CD14-positive monocyte (primary cell): ENCODE data around the gene WDR76. TPM values are rescaled to one million over a fixed set of nuclear protein-coding genes. Genes with fewer than 3 reads are reported as not detected.
"Not testable (repeated sequence)": the region's sequence is repeated elsewhere in the genome, so short reads cannot be mapped to it uniquely, and the experiment has no call there.

Experiments
- DNase-seq, 3 donors: peaks; one replicate each; pipeline ENCODE4 v3.0.0-alpha.2; 2011 to 2022
- H2AFZ ChIP-seq: 2 replicates; pipeline ENCODE4 v1.6.0; 2012; ENCODE audit warnings: mild to moderate bottlenecking, low read depth, low read length, inconsistent platforms; ENCODE audit not compliant: insufficient read depth, poor library complexity, severe bottlenecking
- H3K27ac ChIP-seq, 2 donors: 1 replicate in 1 of 2; 2 replicates in 1 of 2; pipeline ENCODE4 v1.5.1; 2012 to 2013; ENCODE audit warnings: low read length in 2 of 2, control low read depth in 1 of 2, inconsistent platforms in 1 of 2, low read depth in 1 of 2, mild to moderate bottlenecking in 1 of 2
- H3K27me3 ChIP-seq, 2 donors: one replicate each; pipeline versions ENCODE4 v1.6.0 to v1.6.1; 2011 to 2013; ENCODE audit warnings: low read length in 2 of 2; ENCODE audit not compliant: control insufficient read depth in 2 of 2, insufficient read depth in 2 of 2
- H3K36me3 ChIP-seq, 2 donors: replicated peaks in 1 of 2; 1 replicate in 1 of 2; 2 replicates in 1 of 2; pipeline versions ENCODE4 v1.5.1 to v1.6.1; 2012 to 2013; ENCODE audit warnings: low read length in 2 of 2, control low read depth in 1 of 2, inconsistent platforms in 1 of 2, mild to moderate bottlenecking in 1 of 2; ENCODE audit not compliant: insufficient read depth in 2 of 2, control insufficient read depth in 1 of 2
- H3K4me1 ChIP-seq, 2 donors: 1 replicate in 1 of 2; 2 replicates in 1 of 2; pipeline versions ENCODE4 v1.5.1 to v1.6.1; 2012 to 2013; ENCODE audit warnings: low read length in 2 of 2, control low read depth in 1 of 2, inconsistent platforms in 1 of 2, mild to moderate bottlenecking in 1 of 2, moderate library complexity in 1 of 2; ENCODE audit not compliant: insufficient read depth in 2 of 2, control insufficient read depth in 1 of 2
- H3K4me2 ChIP-seq: replicated peaks from 2 replicates; pipeline ENCODE3; 2012; ENCODE audit warnings: low read length, moderate library complexity, mild to moderate bottlenecking; ENCODE audit not compliant: poor library complexity, severe bottlenecking; ENCODE audit errors: extremely low read depth
- H3K4me3 ChIP-seq, 3 experiments: fragments of 200-600 bp in 1 of 3; sonication (generic) in 1 of 3; replicated peaks in 1 of 3; 1 replicate in 2 of 3; 2 replicates in 1 of 3; pipeline ENCODE4 v1.5.1; 2011 to 2013; ENCODE audit warnings: low read length in 3 of 3, mild to moderate bottlenecking in 3 of 3, control low read depth in 2 of 3, low read depth in 2 of 3, inconsistent platforms in 1 of 3, moderate library complexity in 1 of 3
- H3K79me2 ChIP-seq: 2 replicates; pipeline ENCODE4 v1.6.0; 2012; ENCODE audit warnings: mild to moderate bottlenecking, control low read depth, inconsistent platforms, low read length, moderate library complexity; ENCODE audit not compliant: insufficient read depth
- H3K9ac ChIP-seq: 2 replicates; pipeline ENCODE4 v1.6.0; 2017; ENCODE audit warnings: low read length, mild to moderate bottlenecking; ENCODE audit not compliant: insufficient read depth, poor library complexity, severe bottlenecking
- H3K9me3 ChIP-seq, 2 donors: replicated peaks in 1 of 2; 1 replicate in 1 of 2; 2 replicates in 1 of 2; pipeline versions ENCODE4 v1.5.1 to v1.6.1; 2012 to 2013; ENCODE audit warnings: low read length in 2 of 2, control low read depth in 1 of 2; ENCODE audit not compliant: control insufficient read depth in 1 of 2, insufficient read depth in 1 of 2
- H4K20me1 ChIP-seq: 2 replicates; pipeline ENCODE4 v1.6.0; 2012; ENCODE audit warnings: mild to moderate bottlenecking, low read length, control low read depth, moderate library complexity; ENCODE audit not compliant: insufficient read depth
- H3K27ac Mint-ChIP-seq, 7 donors: one replicate each; pipeline ENCODE4 v1.8.0; 2020; ENCODE audit warnings: mild to moderate bottlenecking in 7 of 7, mixed read lengths in 7 of 7, moderate library complexity in 6 of 7, inconsistent platforms in 2 of 7
- H3K27me3 Mint-ChIP-seq, 3 donors: one replicate each; pipeline ENCODE4 v1.8.0; 2021 to 2022; ENCODE audit warnings: low read depth in 3 of 3, mild to moderate bottlenecking in 3 of 3, mixed read lengths in 3 of 3, moderate library complexity in 3 of 3, inconsistent platforms in 1 of 3
- H3K36me3 Mint-ChIP-seq, 2 donors: one replicate each; pipeline ENCODE4 v1.8.0; 2020; ENCODE audit warnings: mixed read lengths in 2 of 2, inconsistent platforms in 1 of 2, mild to moderate bottlenecking in 1 of 2
- H3K4me1 Mint-ChIP-seq: one replicate; pipeline ENCODE4 v1.8.0; 2020; ENCODE audit warnings: mild to moderate bottlenecking, mixed read lengths
- H3K4me3 Mint-ChIP-seq, 2 donors: one replicate each; pipeline ENCODE4 v1.8.0; 2020; ENCODE audit warnings: mild to moderate bottlenecking in 2 of 2, mixed read lengths in 2 of 2, moderate library complexity in 1 of 2
- H3K9me3 Mint-ChIP-seq, 7 donors: one replicate each; pipeline ENCODE4 v1.8.0; 2020 to 2022; ENCODE audit warnings: mixed read lengths in 7 of 7, mild to moderate bottlenecking in 6 of 7, moderate library complexity in 6 of 7, inconsistent platforms in 2 of 7
- WGBS: methylation state at CpG from one replicate; pipeline ENCODE4 v1.1.5; 2013; ENCODE audit warnings: missing lambda C conversion rate; ENCODE audit not compliant: insufficient coverage; 5-methylcytosine and 5-hydroxymethylcytosine counted together
- intact Hi-C, 2 donors: fragments of 100-400 bp; cut with micrococcal nuclease; formaldehyde crosslinking; loops; one replicate each; pipeline versions ENCODE4 v1.15.0 to v1.15.1; 2023
- polyA plus RNA-seq, 3 donors: library from polyadenylated mRNA; depleted of rRNA in 1 of 3; unstranded in 2 of 3; stranded (reverse) in 1 of 3; fragments of 300-500 nt in 2 of 3; fragments of >200 nt in 1 of 3; fragmentation: Illumina TruSeq in 2 of 3; gene quantifications; 1 replicate in 2 of 3; 2 replicates in 1 of 3; pipeline ENCODE4 v1.2.3, GENCODE V29; 2012 to 2021
- TF ChIP-seq, protein P1 (sequence below): fragments of 200-600 bp; IDR thresholded peaks from one replicate; pipeline ENCODE4 v1.8.0; 2022; ENCODE audit warnings: antibody characterized with exemption, mild to moderate bottlenecking

The WDR76 gene
- polyA plus RNA-seq, 3 donors: 0.32 to 0.91 (median 0.40) TPM

GRCh38 chr15:43821505-43821904 is 5.3 kb upstream of the WDR76 start:
- Mint-ChIP-seq H3K9me3 (peaks cover 0 to 3% (median 0%) of the 10 kb centered on the region in 7 donors), H3K4me3 (no peak overlapping the region), H3K27ac (peak overlapping the region in 2 of 7 donors; percentile 5 to 43), H3K36me3 (peaks cover 11 to 24% of the 10 kb centered on the region in 2 donors), H3K27me3 (peaks cover 0 to 4% (median 0%) of the 10 kb centered on the region in 3 donors), H3K4me1 (peaks cover 20% of the 10 kb centered on the region)
- Histone ChIP-seq H4K20me1 (no peaks in the 10 kb centered on the region), H3K9me3 (no peaks in the 10 kb centered on the region), H3K9ac (no peak overlapping the region), H3K27ac (no peak overlapping the region), H2AFZ (no peak overlapping the region), H3K4me3 (no peak overlapping the region), H3K36me3 (peaks cover 9 to 18% of the 10 kb centered on the region in 2 donors), H3K4me2 (no peak overlapping the region), H3K79me2 (peaks cover 93% of the 10 kb centered on the region), H3K27me3 (no peaks in the 10 kb centered on the region), H3K4me1 (peaks cover 11 to 20% of the 10 kb centered on the region in 2 donors)
- WGBS: no CpG with 5 or more reads among the region's 3 CpGs
- no peak for DNase-seq
- intact Hi-C loops: no loop called here
- TF ChIP-seq, protein P1, sequence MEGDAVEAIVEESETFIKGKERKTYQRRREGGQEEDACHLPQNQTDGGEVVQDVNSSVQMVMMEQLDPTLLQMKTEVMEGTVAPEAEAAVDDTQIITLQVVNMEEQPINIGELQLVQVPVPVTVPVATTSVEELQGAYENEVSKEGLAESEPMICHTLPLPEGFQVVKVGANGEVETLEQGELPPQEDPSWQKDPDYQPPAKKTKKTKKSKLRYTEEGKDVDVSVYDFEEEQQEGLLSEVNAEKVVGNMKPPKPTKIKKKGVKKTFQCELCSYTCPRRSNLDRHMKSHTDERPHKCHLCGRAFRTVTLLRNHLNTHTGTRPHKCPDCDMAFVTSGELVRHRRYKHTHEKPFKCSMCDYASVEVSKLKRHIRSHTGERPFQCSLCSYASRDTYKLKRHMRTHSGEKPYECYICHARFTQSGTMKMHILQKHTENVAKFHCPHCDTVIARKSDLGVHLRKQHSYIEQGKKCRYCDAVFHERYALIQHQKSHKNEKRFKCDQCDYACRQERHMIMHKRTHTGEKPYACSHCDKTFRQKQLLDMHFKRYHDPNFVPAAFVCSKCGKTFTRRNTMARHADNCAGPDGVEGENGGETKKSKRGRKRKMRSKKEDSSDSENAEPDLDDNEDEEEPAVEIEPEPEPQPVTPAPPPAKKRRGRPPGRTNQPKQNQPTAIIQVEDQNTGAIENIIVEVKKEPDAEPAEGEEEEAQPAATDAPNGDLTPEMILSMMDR: no peak

- Histone ChIP-seq H3K4me3 (peak within 1 kb of the TSS; percentile 79 to 95 (median 91)), H3K9ac (peak within 1 kb of the TSS; percentile 87), H3K9me3 (no peaks in the 10 kb centered on the region), H4K20me1 (no peaks in the 10 kb centered on the region), H3K36me3 (no peaks in the 10 kb centered on the region), H3K4me1 (peaks cover 20 to 38% of the 10 kb centered on the region in 2 donors), H3K4me2 (peak within 1 kb of the TSS; percentile 76), H3K79me2 (peaks cover 94% of the 10 kb centered on the region), H3K27me3 (no peaks in the 10 kb centered on the region), H3K27ac (peak within 1 kb of the TSS; percentile 86 to 96), H2AFZ (peak within 1 kb of the TSS; percentile 84)
- peaks cover 0 to 9% of the 10 kb centered on the region in 2 donors for H3K36me3 Mint-ChIP-seq
- H3K4me1 Mint-ChIP-seq: peaks cover 35% of the 10 kb centered on the region
- DNase-seq: peak; percentile 94 to 97 (median 97)
- TF ChIP-seq, protein P1: no peak
- peak within 1 kb of the TSS; percentile 98 to 99 for H3K4me3 Mint-ChIP-seq
- H3K9me3 Mint-ChIP-seq: peaks cover 0 to 1% (median 0%) of the 10 kb centered on the region in 7 donors
- 2% methylated on average over 32 of the region's 46 CpGs for WGBS
- peaks cover 0 to 4% (median 0%) of the 10 kb centered on the region in 3 donors for H3K27me3 Mint-ChIP-seq
- H3K27ac Mint-ChIP-seq: peak within 1 kb of the TSS; percentile 98 to 100 (median 99)
- intact Hi-C loops: loop anchor here (5.0 kb wide), 1 partner anchor 32 kb away; the partner anchor contains the start of gene SERF2 (in 2 of the 2)
Observed at GRCh38 chr15:43824302-43825246, 2.2 kb upstream of the WDR76 start, which contains the start of gene MFAP1. Gene MFAP1 (minus strand): TSS chr15:43824690. CDS start chr15:43824569, 121 bp downstream.

GRCh38 chr15:43825305-43825704 is 1.5 kb upstream of the WDR76 start:
- H3K9me3 Mint-ChIP-seq, H3K27me3 Mint-ChIP-seq, H2AFZ ChIP-seq, H3K27ac Mint-ChIP-seq, DNase-seq, H3K36me3 ChIP-seq, H3K4me3 ChIP-seq, H4K20me1 ChIP-seq, H3K36me3 Mint-ChIP-seq, H3K4me2 ChIP-seq, H3K9ac ChIP-seq, H3K9me3 ChIP-seq, H3K27me3 ChIP-seq, H3K27ac ChIP-seq, H3K4me3 Mint-ChIP-seq: not testable (repeated sequence)
- 100% methylated on average over 5 of the region's 11 CpGs for WGBS
- peaks cover 20 to 38% of the 10 kb centered on the region in 2 donors for H3K4me1 ChIP-seq
- peaks cover 94% of the 10 kb centered on the region for H3K79me2 ChIP-seq
- intact Hi-C loops: loop anchor here (5.0 kb wide), 1 partner anchor 33 kb away; the partner anchor contains the start of gene SERF2 (in 2 of the 2)
- peaks cover 35% of the 10 kb centered on the region for H3K4me1 Mint-ChIP-seq
